DMS 273 (cell line): ENCODE results near the gene ADA.
A peak's percentile ranks its signal among the peaks of the same experiment; 100 is the strongest.

Experiments used
- DNase-seq: peaks from one replicate; lab custom pipeline; 2025; ENCODE audit not compliant: unreplicated experiment; lab: John Stamatoyannopoulos, UW

ADA gene

GRCh38 chr20:44646023-44646640 lies 5.4 kb downstream of the ADA start:
- DNase-seq, result peak; percentile 44

- DNase-seq, result no peak
These were observed 6.8 kb downstream of the ADA start for GRCh38 chr20:44644667-44645131.

- DNase-seq, result no peak
These were observed 7.3 kb downstream of the ADA start for GRCh38 chr20:44644230-44644617.

- DNase-seq, result peak; percentile 18
These were observed 7.8 kb downstream of the ADA start for GRCh38 chr20:44643596-44644229.

GRCh38 chr20:44643154-44643519 lies 8.4 kb downstream of the ADA start:
- DNase-seq, result no peak

GRCh38 chr20:44642203-44643153 lies 9.0 kb downstream of the ADA start:
- DNase-seq, result peak; percentile 72

GRCh38 chr20:44641325-44641724 lies 10.2 kb downstream of the ADA start:
- DNase-seq, result no peak

- no peak for DNase-seq
These were observed 11.0 kb downstream of the ADA start for GRCh38 chr20:44640522-44640921.

- no peak for DNase-seq
These were observed 13.8 kb downstream of the ADA start for GRCh38 chr20:44637522-44638372.

- DNase-seq, result no peak
These were observed 14.5 kb downstream of the ADA start for GRCh38 chr20:44637042-44637441.

- no peak for DNase-seq
These were observed 15.6 kb downstream of the ADA start for GRCh38 chr20:44635877-44636276.

- DNase-seq, result no peak
These were observed 17.5 kb downstream of the ADA start for GRCh38 chr20:44633872-44634600.

- no peak for DNase-seq
These were observed 18.2 kb downstream of the ADA start for GRCh38 chr20:44633187-44633810.

GRCh38 chr20:44632103-44632752 lies 19.3 kb downstream of the ADA start:
- DNase-seq, result peak; percentile 20

GRCh38 chr20:44630297-44630696 lies 21.2 kb downstream of the ADA start:
- no peak for DNase-seq

GRCh38 chr20:44629542-44629941 lies 22.0 kb downstream of the ADA start:
- no peak for DNase-seq

GRCh38 chr20:44629017-44629385 lies 22.5 kb downstream of the ADA start:
- DNase-seq, result no peak

- DNase-seq, result no peak
These were observed 24.0 kb downstream of the ADA start for GRCh38 chr20:44627364-44628010.

GRCh38 chr20:44626278-44626677 lies 25.2 kb downstream of the ADA start:
- DNase-seq, result no peak
